ENCODE results near the gene NAGK.

Gene NAGK

GRCh38 chr2:71122387-71123298 is 54.2 kb downstream of the NAGK start:
- Mint-ChIP-seq H3K27ac (no peak overlapping the region), H3K4me3 (no peak overlapping the region), H3K9me3 (no peaks in the 10 kb centered on the region), H3K36me3 (peaks cover 5% of the 10 kb centered on the region), H3K4me1 (peaks cover 14% of the 10 kb centered on the region), H3K27me3 (no peaks in the 10 kb centered on the region)

GRCh38 chr2:71125506-71126294 is 57.3 kb downstream of the NAGK start:
- no peak overlapping the region for H3K27ac Mint-ChIP-seq
- H3K9me3 Mint-ChIP-seq, result no peaks in the 10 kb centered on the region

GRCh38 chr2:71126957-71127356 is 58.5 kb downstream of the NAGK start:
- Mint-ChIP-seq H3K27ac (no peak overlapping the region), H3K27me3 (no peaks in the 10 kb centered on the region), H3K36me3 (peaks cover 5% of the 10 kb centered on the region), H3K4me3 (no peak overlapping the region), H3K4me1 (peaks cover 21% of the 10 kb centered on the region), H3K9me3 (no peaks in the 10 kb centered on the region)

More at GRCh38 chr2:71125506-71126294, 57.3 kb downstream of the NAGK start:
- Mint-ChIP-seq H3K4me1 (peaks cover 24% of the 10 kb centered on the region), H3K27me3 (no peaks in the 10 kb centered on the region), H3K36me3 (peaks cover 5% of the 10 kb centered on the region), H3K4me3 (no peak overlapping the region)

Data from activated naive CD4-positive, alpha-beta T cell treated with anti-CD3 and anti-CD28 coated beads, Interleukin-2, amount 50 U/mL, for 24 hours (primary cell).